NOMO-1 treated with dmso at 0.1 percent for 144 hours (cell line): ENCODE measurements around the gene TEAD4.
"Not testable (repeated sequence)": the region's sequence is repeated elsewhere in the genome, so short reads cannot be mapped to it uniquely, and the experiment has no call there.

Experiments used
- DNase-seq: peaks from one replicate; lab custom pipeline; 2025; ENCODE audit not compliant: unreplicated experiment; lab: John Stamatoyannopoulos, UW

Gene TEAD4

GRCh38 chr12:3046441-3047200, 87.4 kb downstream of the TEAD4 start:
- no peak for DNase-seq

- no peak for DNase-seq
Measured at GRCh38 chr12:3047961-3048360, 88.8 kb downstream of the TEAD4 start.

- no peak for DNase-seq
Measured at GRCh38 chr12:3048540-3048939, 89.3 kb downstream of the TEAD4 start.

GRCh38 chr12:3049176-3049575, 90.0 kb downstream of the TEAD4 start:
- DNase-seq = no peak

GRCh38 chr12:3049611-3050249, 90.5 kb downstream of the TEAD4 start:
- no peak for DNase-seq

- DNase-seq = no peak
Measured at GRCh38 chr12:3054374-3054773, 95.2 kb downstream of the TEAD4 start.

GRCh38 chr12:3055026-3055703, 96.0 kb downstream of the TEAD4 start:
- DNase-seq = no peak

GRCh38 chr12:3055704-3056467, 96.7 kb downstream of the TEAD4 start:
- DNase-seq = no peak

- no peak for DNase-seq
Measured at GRCh38 chr12:3061059-3061458, 101.9 kb downstream of the TEAD4 start.

GRCh38 chr12:3061501-3062215, 102.5 kb downstream of the TEAD4 start:
- DNase-seq = no peak

- DNase-seq = no peak
Measured at GRCh38 chr12:3065300-3065699, 106.1 kb downstream of the TEAD4 start.

GRCh38 chr12:3065846-3066245, 106.6 kb downstream of the TEAD4 start:
- DNase-seq = not testable (repeated sequence)

GRCh38 chr12:3069714-3070113, 110.5 kb downstream of the TEAD4 start:
- DNase-seq = no peak

GRCh38 chr12:3071107-3071506, 111.9 kb downstream of the TEAD4 start:
- no peak for DNase-seq

- no peak for DNase-seq
Measured at GRCh38 chr12:3071710-3072109, 112.5 kb downstream of the TEAD4 start.

- DNase-seq = peak; percentile 34
Measured at GRCh38 chr12:3073438-3074250, 114.4 kb downstream of the TEAD4 start.

GRCh38 chr12:3075315-3075714, 116.1 kb downstream of the TEAD4 start:
- DNase-seq = no peak

- DNase-seq = no peak
Measured at GRCh38 chr12:3076730-3077571, 117.8 kb downstream of the TEAD4 start, which contains the start of gene TSPAN9. TSPAN9 (plus strand) TSS chr12:3077379; CDS start chr12:3201194, 123,815 bp downstream.

GRCh38 chr12:3077572-3078081, 118.4 kb downstream of the TEAD4 start:
- DNase-seq = no peak
